ENCODE measurements around the gene TTN. TPM values are rescaled to one million over a fixed set of nuclear protein-coding genes. Genes with fewer than 3 reads are reported as not detected.

The TTN gene
- under 0.01 TPM in 1 of 2 replicates, not detected in the other for total RNA-seq

GRCh38 chr2:178807227-178808008, at the start of gene TTN:
Gene TTN (minus strand): TSS chr2:178807423. CDS start chr2:178804642, 2,781 bp downstream.
- no peak for TF ChIP-seq CTCF (IDR thresholded peaks at IDR 0.05; ENCODE audit: insufficient read depth, low read length, poor library complexity, severe bottlenecking)
- Histone ChIP-seq H3K36me3 (ENCODE audit: control insufficient read depth, insufficient read depth, low read length) (no peaks in the 10 kb centered on the region), H3K4me3 (ENCODE audit: low read depth, low read length) (no peak within 1 kb of the TSS), H3K27me3 (ENCODE audit: control insufficient read depth, insufficient read depth, low read length) (no peaks in the 10 kb centered on the region)
- DNase-seq (ENCODE audit: low read depth), result no peak

- TF ChIP-seq CTCF (IDR thresholded peaks at IDR 0.05; ENCODE audit: insufficient read depth, low read length, poor library complexity, severe bottlenecking), result no peak
- no peak overlapping the region for H3K4me3 ChIP-seq (ENCODE audit: low read depth, low read length)
- H3K27me3 ChIP-seq (ENCODE audit: control insufficient read depth, insufficient read depth, low read length), result no peaks in the 10 kb centered on the region
- H3K36me3 ChIP-seq (ENCODE audit: control insufficient read depth, insufficient read depth, low read length), result no peaks in the 10 kb centered on the region
- DNase-seq (ENCODE audit: low read depth), result no peak
Measured at GRCh38 chr2:178855151-178855550, 47.9 kb upstream of the TTN start.

- no peak for DNase-seq (ENCODE audit: low read depth)
- H3K4me3 ChIP-seq (ENCODE audit: low read depth, low read length), result no peak overlapping the region
- H3K27me3 ChIP-seq (ENCODE audit: control insufficient read depth, insufficient read depth, low read length), result no peaks in the 10 kb centered on the region
- no peak for TF ChIP-seq CTCF (IDR thresholded peaks at IDR 0.05; ENCODE audit: insufficient read depth, low read length, poor library complexity, severe bottlenecking)
- H3K36me3 ChIP-seq (ENCODE audit: control insufficient read depth, insufficient read depth, low read length), result no peaks in the 10 kb centered on the region
Measured at GRCh38 chr2:178848335-178848734, 41.1 kb upstream of the TTN start.

- no peak for TF ChIP-seq CTCF (IDR thresholded peaks at IDR 0.05; ENCODE audit: insufficient read depth, low read length, poor library complexity, severe bottlenecking)
Measured at GRCh38 chr2:178846458-178846802, 39.2 kb upstream of the TTN start.

GRCh38 chr2:178845566-178846457, 38.6 kb upstream of the TTN start:
- no peaks in the 10 kb centered on the region for H3K27me3 ChIP-seq (ENCODE audit: control insufficient read depth, insufficient read depth, low read length)
- H3K36me3 ChIP-seq (ENCODE audit: control insufficient read depth, insufficient read depth, low read length), result no peaks in the 10 kb centered on the region
- TF ChIP-seq CTCF (IDR thresholded peaks at IDR 0.05; ENCODE audit: insufficient read depth, low read length, poor library complexity, severe bottlenecking), result no peak
- H3K4me3 ChIP-seq (ENCODE audit: low read depth, low read length), result no peak overlapping the region
- DNase-seq (ENCODE audit: low read depth), result no peak

More at GRCh38 chr2:178846458-178846802, 39.2 kb upstream of the TTN start:
- Histone ChIP-seq H3K4me3 (ENCODE audit: low read depth, low read length) (no peak overlapping the region), H3K27me3 (ENCODE audit: control insufficient read depth, insufficient read depth, low read length) (no peaks in the 10 kb centered on the region), H3K36me3 (ENCODE audit: control insufficient read depth, insufficient read depth, low read length) (no peaks in the 10 kb centered on the region)
- DNase-seq (ENCODE audit: low read depth), result no peak

All from kidney epithelial cell (primary cell).